Right lobe of liver (tissue), 4 donors: ENCODE results near the gene NFKBIZ.

ENCODE experiments used
- POLR2A ChIP-seq: fragments of 450-650 bp; IDR thresholded peaks from one replicate; pipeline ENCODE4 v1.6.1; 2017; ENCODE audit warnings: antibody characterized with exemption, mild to moderate bottlenecking
- TF ChIP-seq, protein P1 (sequence below), 4 donors: fragments of 200-600 bp in 3 of 4; fragments of 450-650 bp in 1 of 4; IDR thresholded peaks; one replicate each; pipeline versions ENCODE4 v1.5.1 to v1.8.0; 2016 to 2022; ENCODE audit warnings: antibody characterized with exemption in 4 of 4, mild to moderate bottlenecking in 2 of 4
- donor health status: DM: no; HTN: no; CAD: no.
- donor health status: DM: no; HTN: no; CAD: no.
- donor health status: DM: no; HTN: yes; CAD: no.

DNA sequence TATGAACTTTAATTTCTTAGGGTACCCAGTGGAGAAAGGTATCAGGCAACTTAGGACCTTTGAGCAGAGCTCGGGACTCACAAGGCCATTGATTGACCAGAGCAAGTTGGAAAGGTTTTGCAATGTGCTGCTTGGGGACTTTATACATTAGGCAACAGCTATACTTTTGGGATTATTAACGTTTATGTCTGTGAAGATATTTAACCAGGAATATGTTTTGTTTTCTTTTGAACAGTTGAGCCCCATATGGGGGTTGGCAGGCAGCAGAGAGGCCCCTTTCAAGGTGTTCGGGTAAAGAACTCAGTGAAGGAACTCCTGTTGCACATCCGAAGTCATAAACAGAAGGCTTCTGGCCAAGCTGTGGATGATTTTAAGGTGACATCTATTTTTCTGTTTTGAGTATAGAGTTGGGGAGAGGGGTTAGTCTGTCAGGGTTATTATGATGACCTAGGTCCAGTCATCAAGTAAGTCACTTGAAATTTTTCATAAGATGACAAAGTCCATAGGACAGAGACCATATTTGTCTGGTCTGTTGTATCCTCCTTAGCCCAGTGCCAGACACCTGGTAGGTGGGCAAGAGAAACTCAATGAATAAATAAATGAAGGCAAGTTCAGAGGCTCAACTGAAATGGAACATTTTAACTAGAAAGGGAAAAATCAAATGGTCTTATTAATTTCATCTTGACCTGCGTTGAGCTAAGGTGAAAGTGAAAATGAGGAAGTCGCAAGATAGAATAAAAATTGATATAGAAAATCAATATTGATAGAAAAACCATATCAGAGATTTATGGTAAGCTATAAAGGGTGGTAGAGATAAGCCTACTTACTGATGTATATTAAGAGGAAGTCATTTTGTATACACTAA is 2.8 kb downstream of the NFKBIZ start:
- TF ChIP-seq, protein P1, sequence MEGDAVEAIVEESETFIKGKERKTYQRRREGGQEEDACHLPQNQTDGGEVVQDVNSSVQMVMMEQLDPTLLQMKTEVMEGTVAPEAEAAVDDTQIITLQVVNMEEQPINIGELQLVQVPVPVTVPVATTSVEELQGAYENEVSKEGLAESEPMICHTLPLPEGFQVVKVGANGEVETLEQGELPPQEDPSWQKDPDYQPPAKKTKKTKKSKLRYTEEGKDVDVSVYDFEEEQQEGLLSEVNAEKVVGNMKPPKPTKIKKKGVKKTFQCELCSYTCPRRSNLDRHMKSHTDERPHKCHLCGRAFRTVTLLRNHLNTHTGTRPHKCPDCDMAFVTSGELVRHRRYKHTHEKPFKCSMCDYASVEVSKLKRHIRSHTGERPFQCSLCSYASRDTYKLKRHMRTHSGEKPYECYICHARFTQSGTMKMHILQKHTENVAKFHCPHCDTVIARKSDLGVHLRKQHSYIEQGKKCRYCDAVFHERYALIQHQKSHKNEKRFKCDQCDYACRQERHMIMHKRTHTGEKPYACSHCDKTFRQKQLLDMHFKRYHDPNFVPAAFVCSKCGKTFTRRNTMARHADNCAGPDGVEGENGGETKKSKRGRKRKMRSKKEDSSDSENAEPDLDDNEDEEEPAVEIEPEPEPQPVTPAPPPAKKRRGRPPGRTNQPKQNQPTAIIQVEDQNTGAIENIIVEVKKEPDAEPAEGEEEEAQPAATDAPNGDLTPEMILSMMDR (IDR thresholded peaks at IDR 0.05), result no peak
- TF ChIP-seq POLR2A, result no peak
